Inflammatory macrophage treated with lipopolysaccharide for 1 hour (primary cell): ENCODE measurements around the gene SCN1B.

Experiments used
- DNase-seq, 2 donors: peaks; one replicate each; pipeline ENCODE4 v3.0.0-alpha.2; 2020 to 2022

SCN1B gene

DNA sequence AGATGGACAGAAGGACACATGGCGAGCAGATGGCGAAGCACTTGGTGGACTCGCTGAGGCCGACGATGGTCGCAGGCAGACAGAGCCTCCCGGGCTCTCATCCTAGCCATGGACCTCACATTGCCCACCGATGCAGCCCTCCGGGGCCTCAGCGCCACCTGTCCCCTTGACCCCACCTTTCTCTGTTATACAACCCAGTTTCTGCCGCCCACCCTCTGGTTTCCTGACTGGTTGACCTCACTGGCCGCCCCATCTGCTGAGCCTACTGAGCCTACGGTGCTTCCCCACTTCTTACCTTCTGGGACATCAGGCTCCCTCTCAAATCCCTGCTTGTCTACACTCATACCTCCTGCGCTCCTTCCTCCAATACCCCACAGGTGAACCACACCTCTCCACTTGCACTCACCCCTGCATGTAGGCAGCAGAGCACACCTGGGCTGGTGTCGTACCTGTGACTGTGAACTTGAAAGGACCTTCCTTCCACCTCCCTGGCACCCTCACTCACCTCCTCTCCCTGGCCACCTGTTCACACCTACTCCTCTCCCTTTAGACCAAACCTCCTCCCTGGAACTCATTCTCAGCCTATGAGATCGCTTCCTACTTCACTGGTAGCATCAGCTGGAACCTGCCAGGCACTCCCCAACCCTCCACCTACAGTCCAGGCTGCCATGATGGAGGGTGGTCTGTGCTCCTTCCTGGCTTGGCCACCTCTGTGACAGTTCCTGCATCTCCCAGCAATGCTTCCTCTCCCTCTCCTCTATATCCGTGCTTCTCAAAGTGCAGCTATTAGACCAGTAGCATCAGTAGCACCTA, 47.3 kb downstream of the SCN1B start:
- no peak for DNase-seq

DNA sequence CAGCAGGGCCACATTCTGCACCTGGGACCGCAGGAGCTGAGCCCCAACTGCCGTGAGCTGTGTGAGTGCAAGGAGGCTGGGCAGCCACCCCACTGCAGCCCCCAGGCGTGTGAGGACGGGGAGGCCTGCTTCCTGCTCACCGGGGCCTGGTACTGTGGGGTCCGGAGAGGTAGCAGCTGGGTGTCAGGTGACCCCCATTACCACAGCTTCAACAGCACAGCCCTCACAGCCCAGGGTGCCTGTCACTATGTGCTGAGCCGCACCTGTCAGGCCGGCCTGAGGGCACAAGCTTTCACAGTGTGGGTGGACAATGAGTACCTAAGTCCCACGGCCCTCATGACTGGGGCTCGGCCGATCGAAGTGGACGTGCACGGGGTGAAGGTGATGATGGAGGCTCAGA, 49.6 kb downstream of the SCN1B start:
- DNase-seq: no peak

DNA sequence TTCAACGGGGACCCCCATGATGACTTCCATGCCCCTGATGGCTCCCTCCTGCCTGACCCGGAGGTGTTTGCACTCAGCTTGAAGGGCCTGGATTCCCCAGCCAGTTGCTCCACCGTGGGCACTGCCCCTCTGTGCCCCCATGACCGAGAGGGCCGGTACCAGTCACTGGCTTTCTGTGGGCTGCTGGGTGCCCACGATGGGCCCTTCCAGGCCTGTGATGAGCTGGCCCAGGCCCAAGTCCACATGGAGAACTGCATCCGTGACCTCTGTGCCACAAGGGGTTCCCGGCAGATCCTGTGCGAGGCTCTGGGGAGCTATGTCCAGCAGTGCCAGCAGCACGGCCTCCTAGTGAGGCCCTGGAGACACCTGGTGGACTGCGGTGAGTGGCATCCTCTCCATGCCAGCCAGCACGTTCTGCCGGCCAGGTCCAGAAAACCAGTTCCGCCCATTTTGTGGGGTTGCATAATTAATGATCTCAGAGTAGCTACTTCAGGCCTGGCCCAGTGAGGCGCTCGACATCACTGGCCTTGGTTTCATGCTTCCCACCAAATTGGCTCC, 50.4 kb downstream of the SCN1B start:
- DNase-seq: no peak

- no peak for DNase-seq
Measured at GRCh38 chr19:35081201-35081600, 50.9 kb downstream of the SCN1B start.

DNA sequence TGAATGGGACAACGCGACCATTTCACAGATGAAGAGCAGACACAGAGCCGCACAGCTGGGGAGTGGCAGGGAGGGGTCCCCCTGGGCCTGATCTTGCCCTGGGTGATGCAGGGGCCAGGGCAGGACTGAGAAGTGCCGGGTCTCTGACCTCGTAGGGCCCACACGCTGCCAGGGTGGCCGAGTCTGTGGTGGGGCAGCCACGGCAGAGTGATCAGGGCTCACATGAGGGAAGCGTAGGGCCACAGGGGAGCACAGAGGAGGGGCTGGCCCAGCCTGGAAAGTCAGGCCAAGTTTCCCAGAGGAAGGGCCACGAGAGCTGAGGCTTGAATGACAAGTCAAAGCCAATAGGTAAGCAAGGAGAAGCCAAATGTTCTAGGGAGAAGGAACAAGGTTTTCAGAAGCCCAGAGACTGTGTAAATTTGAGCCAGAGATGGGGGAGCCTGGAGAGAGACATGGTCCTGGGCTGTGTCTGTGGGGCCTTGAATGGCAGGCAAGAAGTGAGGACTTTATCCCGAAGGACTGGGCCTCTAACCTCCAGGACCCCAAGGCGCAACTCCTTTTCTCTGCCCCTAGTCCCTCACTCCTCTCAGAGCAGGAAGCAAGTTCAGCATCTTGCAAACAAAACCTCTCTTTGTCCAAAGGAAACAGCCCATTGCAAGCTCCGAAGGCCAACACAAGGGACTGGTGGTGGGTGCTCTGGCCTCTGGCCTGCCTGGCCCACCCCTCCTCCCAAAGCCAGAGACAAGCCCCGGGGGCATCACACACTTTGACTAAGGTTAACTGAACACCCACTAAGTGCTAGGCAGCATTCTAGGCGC, 53.6 kb downstream of the SCN1B start:
- DNase-seq: no peak

GRCh38 chr19:35084509-35084762, 54.2 kb downstream of the SCN1B start:
- no peak for DNase-seq

DNA sequence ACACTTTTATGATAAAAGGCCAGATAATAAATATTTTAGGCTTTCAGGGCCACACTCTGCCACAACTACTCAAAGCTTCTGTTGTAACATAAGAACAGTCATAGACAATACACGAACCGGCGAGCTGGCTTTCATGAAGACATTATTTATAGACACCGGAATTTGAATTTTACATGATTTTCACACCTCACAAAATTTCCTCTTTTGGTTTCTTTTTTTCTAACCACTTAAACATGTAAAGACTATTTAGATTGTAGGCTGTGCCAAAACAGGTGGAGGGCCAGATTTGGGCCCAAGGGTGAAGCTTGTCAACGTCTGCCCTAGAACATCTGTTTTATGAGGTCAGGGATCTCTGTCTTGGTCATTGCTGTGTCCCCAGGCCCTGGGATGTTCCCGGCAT, 55.7 kb downstream of the SCN1B start:
- DNase-seq: no peak

GRCh38 chr19:35086455-35086854, 56.2 kb downstream of the SCN1B start:
- DNase-seq: no peak

GRCh38 chr19:35087393-35087792, 57.1 kb downstream of the SCN1B start:
- no peak for DNase-seq

DNA sequence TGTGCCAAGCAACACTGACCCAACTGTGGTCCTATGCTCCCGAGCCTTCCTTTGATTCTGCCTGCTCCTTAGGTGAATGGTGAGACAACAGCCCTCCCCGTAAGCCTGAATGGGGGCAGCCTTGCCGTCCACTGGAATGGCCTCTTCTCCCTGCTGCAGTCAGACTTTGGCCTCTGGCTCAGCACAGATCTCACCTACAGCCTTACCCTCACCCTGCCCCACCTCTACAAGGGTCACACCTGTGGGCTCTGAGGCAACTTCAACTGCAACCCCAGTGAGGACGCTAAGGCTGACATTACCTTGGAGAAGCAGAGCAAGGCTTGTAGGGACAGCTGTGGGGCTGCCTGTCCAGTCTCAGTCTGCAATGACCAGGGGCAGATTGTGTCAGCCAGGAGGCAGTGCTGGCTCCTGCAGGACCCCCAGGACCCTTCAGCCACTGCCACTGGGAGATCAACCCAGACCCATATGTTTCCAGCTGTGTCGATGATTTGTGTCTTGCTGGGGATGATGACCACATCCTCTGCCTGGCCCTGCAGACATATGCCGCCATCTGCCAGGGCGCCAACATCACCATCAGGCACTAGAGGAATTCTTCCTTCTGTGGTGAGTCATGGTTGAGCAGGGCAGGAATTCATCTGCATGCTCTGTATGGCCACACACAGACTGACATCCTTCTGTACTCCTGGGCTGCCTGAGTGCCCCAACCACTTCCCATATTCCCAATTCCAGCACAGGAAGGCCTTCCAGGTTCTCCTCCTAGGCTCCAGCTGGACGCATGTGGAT, 58.1 kb downstream of the SCN1B start:
- no peak for DNase-seq

DNA sequence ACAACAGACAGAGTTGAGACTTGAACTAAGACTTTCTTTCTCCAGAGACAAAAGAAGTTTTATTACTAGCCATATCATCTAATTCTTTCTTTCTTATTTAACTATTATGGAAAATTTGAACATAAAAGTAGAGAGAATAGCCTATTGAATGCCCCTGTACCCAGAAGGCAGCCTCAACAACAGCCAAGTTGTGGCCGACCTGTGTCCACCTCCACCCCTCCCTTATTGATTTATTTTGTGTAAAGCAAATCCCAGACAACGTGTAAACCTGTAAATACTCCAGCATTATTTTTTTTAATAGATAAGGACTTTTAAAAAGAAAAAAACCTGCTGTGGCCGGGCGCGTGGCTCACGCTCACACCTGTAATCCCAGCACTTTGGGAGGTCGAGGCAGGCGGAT, 59.3 kb downstream of the SCN1B start:
- DNase-seq: no peak
